ENCODE results near the gene PITPNM3.

GRCh38 chr17:6568184-6568758, 11.9 kb upstream of the PITPNM3 start:
- TF ChIP-seq POLR2A (IDR thresholded peaks at IDR 0.05; ENCODE audit: low read length) (no peak), GATA1 (IDR thresholded peaks at IDR 0.05; ENCODE audit: low read depth, low read length) (no peak)
